KOPT-K1 (cell line): ENCODE measurements around the gene ANO10.
"Not testable (repeated sequence)": the region's sequence is repeated elsewhere in the genome, so short reads cannot be mapped to it uniquely, and the experiment has no call there.

Experiments used
- H3K27ac ChIP-seq: fragments of 200-600 bp; sonication (generic); 2 replicates; pipeline ENCODE4 v1.5.1; 2016; ENCODE audit warnings: antibody characterized with exemption, mild to moderate bottlenecking, low read depth, low read length; ENCODE audit not compliant: poor library complexity, severe bottlenecking
- H3K36me3 ChIP-seq: fragments of 200-600 bp; sonication (generic); 2 replicates; pipeline ENCODE4 v1.5.1; 2017; ENCODE audit warnings: antibody characterized with exemption, mild to moderate bottlenecking, low read length, moderate library complexity; ENCODE audit not compliant: insufficient read depth
- H3K9me3 ChIP-seq: fragments of 200-600 bp; sonication (generic); 2 replicates; pipeline ENCODE4 v1.5.1; 2017; ENCODE audit warnings: antibody characterized with exemption, low read length, mild to moderate bottlenecking; ENCODE audit not compliant: insufficient read depth, poor library complexity, severe bottlenecking

Gene ANO10

DNA sequence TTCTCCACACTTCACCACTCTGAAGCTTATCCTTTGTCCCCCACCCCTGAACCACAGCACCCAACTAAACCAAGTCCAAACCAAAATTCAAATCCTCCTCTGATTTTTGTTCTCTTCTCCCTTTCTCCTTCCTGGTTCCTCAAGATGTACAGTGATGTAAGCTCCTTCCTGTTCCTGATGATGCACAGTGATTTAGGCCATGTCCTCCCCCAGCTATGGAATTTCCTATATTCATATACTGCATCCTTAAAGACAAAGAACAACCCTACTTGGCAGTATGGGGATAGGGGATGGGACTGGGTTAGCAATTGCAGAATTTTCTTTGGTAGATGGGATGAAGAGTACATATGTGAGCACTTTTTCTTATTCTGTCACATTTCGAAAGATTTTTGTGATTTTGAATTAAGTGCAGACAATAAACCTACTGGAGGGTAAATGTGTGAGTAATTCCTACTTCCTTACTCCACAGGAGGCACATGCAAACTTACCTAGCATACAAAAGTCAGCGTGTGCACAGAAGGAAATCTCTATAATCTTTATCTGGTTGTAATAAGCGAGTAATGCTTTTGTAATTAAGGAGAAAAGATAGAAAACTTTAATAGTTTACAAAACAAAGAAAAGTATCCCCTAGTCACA lies 125.0 kb downstream of the ANO10 start:
- Histone ChIP-seq H3K9me3 (no peaks in the 10 kb centered on the region), H3K36me3 (no peaks in the 10 kb centered on the region), H3K27ac (no peak overlapping the region)

DNA sequence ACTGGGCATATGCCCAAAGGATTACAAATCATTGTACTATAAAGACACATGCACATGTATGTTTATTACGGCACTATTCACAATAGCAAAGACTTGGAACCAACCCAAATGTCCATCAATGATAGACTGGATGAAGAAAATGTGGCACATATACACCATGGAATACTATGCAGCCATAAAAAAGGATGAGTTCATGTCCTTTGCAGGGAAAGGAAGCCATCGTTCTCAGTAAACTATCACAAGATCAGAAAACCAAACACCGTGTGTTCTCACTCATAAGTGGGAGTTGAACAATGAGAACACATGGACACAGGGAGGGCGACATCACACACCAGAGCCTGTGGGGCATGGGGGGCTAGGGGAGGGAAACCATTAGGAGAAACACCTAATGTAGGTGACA lies 128.9 kb downstream of the ANO10 start:
- H3K36me3 ChIP-seq, H3K27ac ChIP-seq, H3K9me3 ChIP-seq: not testable (repeated sequence)

DNA sequence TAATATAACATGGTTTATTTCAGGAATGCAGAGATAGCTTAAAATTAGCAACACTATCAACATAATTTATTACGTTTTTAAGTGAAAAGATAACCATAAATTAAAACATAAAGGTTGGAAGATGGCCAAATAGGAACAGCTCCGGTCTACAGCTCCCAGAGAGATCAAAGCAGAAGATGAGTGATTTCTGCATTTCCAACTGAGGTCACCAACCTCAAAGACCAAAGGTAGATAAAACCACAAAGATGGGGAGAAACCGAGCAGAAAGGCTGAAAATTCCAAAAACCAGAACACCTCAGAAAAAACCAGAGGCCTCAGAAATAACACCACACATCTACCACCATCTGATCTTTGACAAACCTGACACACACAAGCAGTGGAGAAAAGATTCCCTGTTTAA lies 130.0 kb downstream of the ANO10 start:
- H3K9me3 ChIP-seq, H3K36me3 ChIP-seq, H3K27ac ChIP-seq: not testable (repeated sequence)

DNA sequence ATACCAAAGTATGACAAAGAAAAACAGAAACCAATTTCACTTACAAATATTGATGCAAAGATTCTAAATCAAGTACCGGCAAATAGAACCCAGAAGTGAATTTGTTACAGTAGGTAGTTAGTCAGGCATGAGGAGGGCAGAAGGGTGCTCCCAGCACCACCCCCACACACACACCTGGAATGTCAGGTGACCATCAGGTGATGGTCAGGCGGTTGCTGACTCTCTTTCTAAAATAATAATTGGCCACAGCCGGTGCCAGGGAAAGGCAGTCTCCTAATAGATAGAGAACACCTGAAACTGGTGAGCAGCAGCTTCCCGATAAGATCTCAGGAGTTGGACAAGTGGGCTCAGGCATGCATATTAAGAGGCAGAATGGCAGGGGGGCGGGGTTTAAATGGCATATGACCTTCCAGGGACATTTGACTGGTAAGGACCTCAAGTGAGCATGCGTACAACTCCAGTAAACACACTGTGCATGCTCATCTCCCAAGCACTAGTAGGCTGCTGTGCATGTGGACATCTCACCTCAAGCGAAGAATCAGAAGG lies 131.1 kb downstream of the ANO10 start:
- H3K27ac ChIP-seq, result no peak overlapping the region
- no peaks in the 10 kb centered on the region for H3K9me3 ChIP-seq

DNA sequence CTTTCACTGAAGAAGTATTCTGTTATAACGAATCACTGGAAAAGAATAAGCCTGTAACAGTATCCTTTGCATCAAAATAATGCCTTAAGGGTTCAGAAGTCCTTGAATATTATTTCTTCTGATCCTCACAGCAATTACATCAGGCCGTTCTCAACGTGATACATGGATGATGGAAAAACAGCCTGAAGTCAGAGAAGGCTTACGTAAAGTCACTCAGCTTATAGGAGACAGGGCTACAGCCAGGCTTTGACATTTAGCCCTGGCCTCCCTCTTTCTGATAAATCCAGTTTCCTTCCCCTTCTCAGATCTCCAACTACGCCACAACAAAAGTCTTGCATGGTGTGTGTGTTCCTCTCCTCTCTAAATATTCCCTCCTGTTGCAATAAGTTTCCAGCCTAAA lies 131.9 kb downstream of the ANO10 start:
- Histone ChIP-seq H3K9me3 (no peaks in the 10 kb centered on the region), H3K27ac (no peak overlapping the region), H3K36me3 (no peaks in the 10 kb centered on the region)

More for the DNA sequence above, 131.1 kb downstream of the ANO10 start:
- H3K36me3 ChIP-seq, result no peaks in the 10 kb centered on the region

DNA sequence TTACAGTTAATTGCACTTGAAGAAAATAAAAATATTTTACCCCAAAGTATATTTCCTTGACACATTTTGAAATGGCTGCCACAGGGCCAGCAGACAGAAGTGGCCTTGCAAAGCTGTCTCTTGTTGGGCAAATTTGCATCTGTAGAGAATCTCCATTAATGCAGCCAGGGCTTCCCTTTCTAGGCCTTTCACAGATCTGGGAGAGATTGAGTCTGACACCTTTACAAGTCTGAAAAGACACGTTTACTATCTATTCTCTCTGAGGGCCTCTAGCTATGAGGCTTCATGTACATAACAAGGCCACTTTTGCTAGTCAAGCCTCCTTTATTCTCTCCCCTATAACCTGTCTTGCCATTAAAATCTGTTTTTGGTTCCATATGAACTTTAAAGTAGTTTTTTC lies 135.9 kb downstream of the ANO10 start:
- Histone ChIP-seq H3K9me3 (no peaks in the 10 kb centered on the region), H3K36me3 (no peaks in the 10 kb centered on the region), H3K27ac (no peak overlapping the region)

DNA sequence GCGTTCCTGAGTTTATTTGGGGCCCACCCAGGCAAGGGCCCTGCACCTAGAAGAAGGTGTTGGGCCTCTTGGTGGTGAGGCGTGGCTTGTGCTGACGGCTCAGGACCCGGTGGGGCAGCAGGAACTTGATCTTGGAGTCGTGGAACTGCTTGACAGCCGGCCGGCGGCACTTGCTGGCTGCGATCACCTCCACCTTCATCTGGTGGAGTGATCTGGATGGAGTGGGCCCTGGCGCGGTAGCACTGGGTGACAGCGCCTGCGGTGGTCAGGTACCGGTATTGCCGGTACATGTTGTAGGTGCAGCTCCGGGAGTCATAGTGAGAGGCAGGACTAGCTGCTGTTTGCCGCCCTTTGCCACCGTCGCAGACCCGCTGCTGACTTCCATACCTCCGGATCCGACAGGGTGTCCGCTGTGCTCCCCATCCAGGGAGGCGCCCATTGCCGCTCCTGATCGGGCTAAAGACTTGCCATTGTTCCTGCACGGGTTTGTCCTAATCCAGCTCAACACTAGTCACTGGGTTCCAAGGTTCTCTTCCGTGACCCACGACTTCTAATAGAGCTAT lies 136.8 kb downstream of the ANO10 start:
- no peaks in the 10 kb centered on the region for H3K9me3 ChIP-seq
- H3K36me3 ChIP-seq, result no peaks in the 10 kb centered on the region
- H3K27ac ChIP-seq, result no peak overlapping the region

DNA sequence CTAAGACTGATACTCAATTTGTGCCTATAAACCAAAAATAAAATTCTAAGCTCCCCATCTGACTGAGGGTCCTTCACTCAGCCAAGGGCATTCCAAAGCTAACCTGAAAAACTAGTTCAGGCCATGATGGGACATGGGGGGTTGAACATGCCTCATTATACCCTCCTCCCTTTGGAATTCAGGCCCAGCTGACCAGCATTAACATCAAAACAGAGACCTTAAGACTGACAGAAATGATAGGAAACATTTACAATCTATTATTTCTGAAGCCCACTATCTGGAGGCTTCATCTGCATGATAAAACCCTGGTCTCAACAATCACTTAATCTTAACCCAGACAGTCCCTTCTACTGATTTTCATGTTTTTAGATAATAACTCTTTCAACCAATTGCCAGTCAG lies 140.4 kb downstream of the ANO10 start:
- no peaks in the 10 kb centered on the region for H3K36me3 ChIP-seq
- H3K9me3 ChIP-seq, result no peaks in the 10 kb centered on the region
- H3K27ac ChIP-seq, result no peak overlapping the region

DNA sequence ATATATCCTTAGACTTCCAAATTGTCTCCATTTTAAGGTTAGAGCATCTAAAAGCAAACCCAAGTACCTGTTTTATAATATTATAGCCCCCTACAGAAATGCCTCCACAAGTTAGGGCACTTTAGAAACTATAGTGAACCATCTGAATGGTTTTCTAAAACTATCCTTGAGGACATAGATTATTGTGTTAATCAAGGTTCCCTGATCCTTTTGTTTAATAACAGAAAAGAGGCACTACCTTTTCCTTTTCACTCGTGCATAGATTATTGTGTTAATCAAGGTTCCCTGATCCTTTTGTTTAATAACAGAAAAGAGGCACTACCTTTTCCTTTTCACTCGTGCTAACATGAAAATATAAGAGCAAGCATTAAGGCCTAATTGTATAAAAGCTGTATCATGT lies 143.0 kb downstream of the ANO10 start:
- H3K9me3 ChIP-seq, H3K36me3 ChIP-seq, H3K27ac ChIP-seq: not testable (repeated sequence)

DNA sequence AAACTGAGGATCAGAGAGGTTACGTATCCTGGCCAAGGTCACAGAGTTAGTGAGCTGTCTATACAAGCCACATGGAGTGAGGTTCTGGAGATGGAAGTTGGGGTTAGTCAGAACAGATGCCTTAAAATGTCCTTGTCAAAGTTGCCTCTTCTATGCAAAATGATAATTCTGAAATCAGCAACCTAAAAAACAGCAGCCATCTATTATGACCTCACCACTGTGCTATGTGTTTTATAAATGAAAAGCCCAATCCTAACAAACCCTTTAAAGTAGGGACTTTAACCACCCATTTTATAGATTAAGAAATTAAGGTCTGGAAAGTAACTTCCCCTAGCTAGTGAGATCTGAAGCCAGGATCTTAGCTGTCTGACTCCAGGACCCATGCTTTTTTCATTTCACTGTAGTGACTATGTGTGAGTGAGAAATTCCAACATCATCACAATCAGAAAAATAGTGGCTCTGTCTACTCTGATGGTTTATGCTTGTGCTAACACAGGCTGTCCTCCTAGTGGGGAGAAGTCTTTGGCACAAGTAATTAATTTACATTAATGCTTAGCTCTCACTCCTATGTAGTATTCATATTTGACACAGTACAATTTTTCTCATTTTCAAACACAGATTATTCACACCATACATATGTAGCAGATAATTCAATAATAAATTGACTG lies 143.6 kb downstream of the ANO10 start:
- H3K36me3 ChIP-seq, result no peaks in the 10 kb centered on the region
- no peaks in the 10 kb centered on the region for H3K9me3 ChIP-seq
- H3K27ac ChIP-seq, result no peak overlapping the region

DNA sequence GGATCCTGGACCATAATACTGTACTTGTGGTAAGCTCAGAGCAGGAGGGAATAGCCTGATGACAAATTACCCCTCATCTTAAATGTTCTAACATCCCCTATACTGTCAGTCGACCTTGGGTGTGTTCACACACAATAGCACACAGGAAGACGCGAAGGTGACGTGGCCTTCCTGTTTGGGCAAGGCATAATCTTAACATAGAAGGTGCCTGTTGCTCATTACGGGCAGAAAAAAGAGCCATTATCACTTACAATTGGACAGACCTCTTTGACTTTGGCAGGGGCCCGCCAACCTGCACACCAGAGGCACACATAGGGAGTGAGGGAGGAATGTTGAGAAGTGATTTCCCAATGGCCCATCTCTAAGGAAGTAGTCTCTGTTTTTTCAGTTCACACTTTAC lies 144.2 kb downstream of the ANO10 start:
- Histone ChIP-seq H3K36me3 (no peaks in the 10 kb centered on the region), H3K27ac (no peak overlapping the region), H3K9me3 (no peaks in the 10 kb centered on the region)

DNA sequence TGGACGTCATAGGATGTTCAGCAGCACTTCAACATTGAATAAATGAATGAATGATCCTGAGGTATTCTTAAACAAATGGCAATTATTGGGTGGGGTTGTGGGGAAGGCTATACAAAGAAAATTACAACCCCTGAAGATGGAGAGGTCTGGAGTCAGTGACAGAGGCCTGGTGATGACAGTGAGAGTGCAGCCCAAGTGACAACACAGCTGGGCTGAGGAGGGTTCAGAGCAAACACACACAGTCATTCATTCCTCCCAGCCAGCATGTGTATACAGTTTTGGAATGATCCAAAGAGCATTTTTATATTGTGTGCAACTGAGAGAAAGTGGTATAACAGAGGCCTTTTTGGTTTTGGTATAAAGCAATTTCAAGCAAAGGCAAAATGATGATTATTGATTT lies 148.1 kb downstream of the ANO10 start:
- H3K27ac ChIP-seq, result no peak overlapping the region

DNA sequence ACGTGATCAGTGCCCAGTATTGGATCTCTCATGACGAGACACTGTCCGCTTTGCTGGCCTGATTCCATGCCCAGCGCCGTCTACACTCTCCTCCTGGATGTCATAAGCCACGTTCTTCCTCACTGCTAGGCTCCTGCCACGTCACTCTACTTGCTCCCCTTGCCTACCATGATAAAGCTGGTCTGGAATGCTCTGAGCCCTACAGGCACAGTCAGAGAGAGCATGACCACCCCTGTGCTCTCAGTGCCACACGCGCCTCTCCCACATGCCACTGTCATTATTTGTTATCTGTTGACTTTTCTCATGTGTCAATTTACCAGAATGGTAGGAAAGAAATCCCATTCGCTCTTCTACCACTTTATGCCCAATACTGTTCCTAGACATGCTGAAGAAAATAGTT lies 148.6 kb downstream of the ANO10 start:
- Histone ChIP-seq H3K9me3 (no peaks in the 10 kb centered on the region), H3K36me3 (no peaks in the 10 kb centered on the region), H3K27ac (no peak overlapping the region)

More for the DNA sequence above, 148.1 kb downstream of the ANO10 start:
- Histone ChIP-seq H3K36me3 (no peaks in the 10 kb centered on the region), H3K9me3 (no peaks in the 10 kb centered on the region)

DNA sequence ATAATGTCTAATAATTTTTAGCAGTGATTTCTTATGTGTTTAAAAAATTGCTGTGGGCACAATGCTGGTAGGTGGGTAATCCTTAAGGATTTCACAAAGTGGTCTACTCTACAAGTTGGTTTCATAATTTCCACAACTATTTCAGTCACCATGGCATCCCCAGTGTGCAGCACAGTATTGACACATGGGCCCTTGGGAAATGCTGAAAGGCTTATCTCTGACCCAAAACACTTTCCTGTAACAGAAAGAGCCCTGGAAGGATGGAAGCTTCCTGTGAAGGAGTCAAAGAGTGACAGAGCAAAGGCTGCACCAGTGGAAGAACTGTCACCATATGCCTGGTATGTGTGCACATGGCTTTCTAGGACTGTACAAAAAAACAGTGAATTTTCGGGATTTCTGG lies 153.7 kb downstream of the ANO10 start:
- Histone ChIP-seq H3K27ac (no peak overlapping the region), H3K36me3 (no peaks in the 10 kb centered on the region), H3K9me3 (peaks cover 3% of the 10 kb centered on the region)

DNA sequence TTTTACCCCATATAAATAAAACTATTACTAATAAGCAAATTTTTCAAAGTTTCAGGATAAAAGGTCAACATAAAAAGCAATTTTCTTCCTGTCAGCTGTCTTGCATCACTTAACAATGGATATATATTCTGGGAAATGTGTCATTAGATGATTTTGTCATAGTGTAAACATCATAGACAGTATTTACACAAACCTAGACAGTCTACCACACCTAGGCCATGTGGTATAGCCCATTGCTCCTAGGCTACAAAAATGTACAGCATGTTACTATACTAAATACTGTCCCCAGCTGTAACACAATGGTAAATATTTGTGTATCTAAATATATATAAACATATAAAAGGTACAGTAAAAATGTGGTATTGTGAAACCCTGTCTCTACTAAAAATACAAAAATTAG lies 156.7 kb downstream of the ANO10 start:
- H3K36me3 ChIP-seq, result no peaks in the 10 kb centered on the region
- peaks cover 9% of the 10 kb centered on the region for H3K9me3 ChIP-seq
- H3K27ac ChIP-seq, result no peak overlapping the region

DNA sequence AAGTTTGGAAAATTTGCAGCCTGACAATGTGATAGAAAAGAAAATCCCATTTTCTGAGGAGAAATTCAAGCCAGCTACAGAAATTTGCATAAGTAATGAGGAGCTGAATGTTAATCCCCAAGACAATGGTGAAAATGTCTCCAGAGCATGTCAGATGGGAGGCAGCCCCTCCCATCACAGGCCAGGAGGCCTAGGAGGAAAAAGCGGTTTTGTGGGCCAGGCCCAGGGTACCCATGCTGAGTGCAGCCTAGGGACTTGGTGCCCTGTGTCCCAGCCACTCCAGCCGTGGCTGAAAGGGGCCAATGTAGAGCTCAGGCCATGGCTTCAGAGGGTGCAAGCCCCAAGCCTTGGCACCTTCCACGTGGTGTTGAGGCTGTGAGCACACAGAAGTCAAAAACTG lies 159.2 kb downstream of the ANO10 start:
- H3K9me3 ChIP-seq, H3K36me3 ChIP-seq, H3K27ac ChIP-seq: not testable (repeated sequence)
